Breast epithelium (tissue), 4 donors: ENCODE measurements around the gene KIF6. TPM values are rescaled to one million over a fixed set of nuclear protein-coding genes. Genes with fewer than 3 reads are reported as not detected.
"Not testable (repeated sequence)": the region's sequence is repeated elsewhere in the genome, so short reads cannot be mapped to it uniquely, and the experiment has no call there.

Source experiments
- DNase-seq, 2 donors: peaks; one replicate each; pipeline ENCODE4 v3.0.0-alpha.2; 2019; ENCODE audit warnings: low spot score in 2 of 2
- H3K27ac ChIP-seq, 2 donors: fragments of 200-600 bp; sonication (generic) in 1 of 2; one replicate each; pipeline ENCODE4 v1.5.1; 2016 to 2019; ENCODE audit warnings: mild to moderate bottlenecking in 1 of 2
- H3K27me3 ChIP-seq, 2 donors: fragments of 200-600 bp; sonication (generic) in 1 of 2; one replicate each; pipeline versions ENCODE4 v1.5.1 to v1.6.0; 2017 to 2019; ENCODE audit warnings: control low read depth in 1 of 2, mild to moderate bottlenecking in 1 of 2
- H3K36me3 ChIP-seq: fragments of 200-600 bp; one replicate; pipeline ENCODE4 v1.5.1; 2019
- H3K4me1 ChIP-seq, 2 donors: fragments of 200-600 bp; sonication (generic); one replicate each; pipeline ENCODE4 v1.5.1; 2016 to 2019; ENCODE audit warnings: control low read depth in 1 of 2
- H3K4me3 ChIP-seq, 3 donors: fragments of 200-600 bp; sonication (generic); 1 replicate in 2 of 3; 2 replicates in 1 of 3; pipeline ENCODE4 v1.5.1; 2016 to 2019; ENCODE audit warnings: mild to moderate bottlenecking in 3 of 3, moderate library complexity in 2 of 3
- H3K9me3 ChIP-seq, 2 donors: fragments of 200-600 bp; sonication (generic) in 1 of 2; one replicate each; pipeline ENCODE4 v1.5.1; 2016 to 2019; ENCODE audit warnings: control low read depth in 1 of 2
- POLR2A ChIP-seq: fragments of 450-650 bp; IDR thresholded peaks from one replicate; pipeline ENCODE4 v1.6.1; 2016; ENCODE audit warnings: antibody characterized with exemption, mild to moderate bottlenecking, moderate library complexity
- POLR2AphosphoS5 ChIP-seq, 3 donors: sonication (generic); formaldehyde crosslinking; IDR thresholded peaks; one replicate each; pipeline ENCODE4 v1.6.1; 2017; ENCODE audit warnings: antibody characterized with exemption in 3 of 3
- intact Hi-C: fragments of 100-400 bp; cut with DNase I; formaldehyde crosslinking; loops from one replicate; pipeline ENCODE4 v1.15.1; 2023; ENCODE audit warnings: low total_unique reads
- total RNA-seq, 3 donors: library from RNA; depleted of rRNA; stranded (reverse); fragments of >200 nt; gene quantifications; one replicate each; pipeline ENCODE4 v1.1.0, GENCODE V29; 2016
- TF ChIP-seq, protein P1 (sequence below), 3 donors: fragments of 450-650 bp; IDR thresholded peaks; one replicate each; pipeline ENCODE4 v1.5.1; 2016 to 2017; ENCODE audit warnings: antibody characterized with exemption in 3 of 3, mild to moderate bottlenecking in 3 of 3, moderate library complexity in 3 of 3

KIF6 gene
- total RNA-seq, 3 donors from 2014 or later: under 0.01 to 0.80 (median 0.15) TPM

- Histone ChIP-seq H3K4me1 (peaks cover 0 to 2% of the 10 kb centered on the region in 2 donors), H3K27ac (no peak overlapping the region), H3K36me3 (no peaks in the 10 kb centered on the region), H3K4me3 (no peak overlapping the region), H3K27me3 (no peaks in the 10 kb centered on the region), H3K9me3 (no peaks in the 10 kb centered on the region)
- TF ChIP-seq, protein P1, sequence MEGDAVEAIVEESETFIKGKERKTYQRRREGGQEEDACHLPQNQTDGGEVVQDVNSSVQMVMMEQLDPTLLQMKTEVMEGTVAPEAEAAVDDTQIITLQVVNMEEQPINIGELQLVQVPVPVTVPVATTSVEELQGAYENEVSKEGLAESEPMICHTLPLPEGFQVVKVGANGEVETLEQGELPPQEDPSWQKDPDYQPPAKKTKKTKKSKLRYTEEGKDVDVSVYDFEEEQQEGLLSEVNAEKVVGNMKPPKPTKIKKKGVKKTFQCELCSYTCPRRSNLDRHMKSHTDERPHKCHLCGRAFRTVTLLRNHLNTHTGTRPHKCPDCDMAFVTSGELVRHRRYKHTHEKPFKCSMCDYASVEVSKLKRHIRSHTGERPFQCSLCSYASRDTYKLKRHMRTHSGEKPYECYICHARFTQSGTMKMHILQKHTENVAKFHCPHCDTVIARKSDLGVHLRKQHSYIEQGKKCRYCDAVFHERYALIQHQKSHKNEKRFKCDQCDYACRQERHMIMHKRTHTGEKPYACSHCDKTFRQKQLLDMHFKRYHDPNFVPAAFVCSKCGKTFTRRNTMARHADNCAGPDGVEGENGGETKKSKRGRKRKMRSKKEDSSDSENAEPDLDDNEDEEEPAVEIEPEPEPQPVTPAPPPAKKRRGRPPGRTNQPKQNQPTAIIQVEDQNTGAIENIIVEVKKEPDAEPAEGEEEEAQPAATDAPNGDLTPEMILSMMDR (IDR thresholded peaks at IDR 0.05): no peak
- TF ChIP-seq POLR2A (no peak), POLR2AphosphoS5 (IDR thresholded peaks at IDR 0.05) (no peak)
- intact Hi-C loops: no loop called here
- no peak for DNase-seq
These were observed 231.4 kb downstream of the KIF6 start for GRCh38 chr6:39493777-39494176.

- Histone ChIP-seq H3K27me3 (no peaks in the 10 kb centered on the region), H3K9me3 (no peaks in the 10 kb centered on the region), H3K4me3 (no peak overlapping the region), H3K36me3 (no peaks in the 10 kb centered on the region), H3K4me1 (peaks cover 0 to 2% of the 10 kb centered on the region in 2 donors), H3K27ac (no peak overlapping the region)
- no peak for DNase-seq
- intact Hi-C loops: no loop called here
- TF ChIP-seq POLR2AphosphoS5 (IDR thresholded peaks at IDR 0.05) (no peak), POLR2A (no peak)
- TF ChIP-seq, protein P1 (IDR thresholded peaks at IDR 0.05): no peak
These were observed 232.0 kb downstream of the KIF6 start for GRCh38 chr6:39493174-39493573.

DNA sequence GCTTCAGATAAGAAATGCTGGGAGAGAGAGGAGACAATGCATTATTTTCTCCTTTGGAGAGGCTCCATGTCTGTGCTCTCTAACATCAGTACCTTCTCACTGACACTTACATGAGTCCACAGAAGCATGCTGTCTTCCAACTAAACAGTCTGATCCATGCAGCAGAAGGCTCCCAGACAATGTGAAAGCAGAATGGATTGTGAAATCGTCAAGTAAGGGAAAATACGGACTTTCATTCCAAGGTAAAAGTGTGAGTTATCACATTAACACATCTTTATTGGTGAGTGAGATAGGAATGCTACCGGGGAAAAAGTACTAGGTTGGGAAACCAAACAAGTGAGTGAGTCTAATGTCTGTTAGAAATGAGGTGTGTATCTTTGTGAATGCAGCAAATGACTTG, 235.1 kb downstream of the KIF6 start:
- Histone ChIP-seq H3K9me3 (no peaks in the 10 kb centered on the region), H3K36me3 (no peaks in the 10 kb centered on the region), H3K4me1 (no peaks in the 10 kb centered on the region), H3K27ac (no peak overlapping the region), H3K27me3 (no peaks in the 10 kb centered on the region), H3K4me3 (no peak overlapping the region)
- intact Hi-C loops: no loop called here
- TF ChIP-seq, protein P1 (IDR thresholded peaks at IDR 0.05): no peak
- no peak for TF ChIP-seq POLR2AphosphoS5 (IDR thresholded peaks at IDR 0.05)
- no peak for DNase-seq

GRCh38 chr6:39488255-39488879, 236.8 kb downstream of the KIF6 start:
- Histone ChIP-seq H3K4me3 (no peak overlapping the region), H3K36me3 (no peaks in the 10 kb centered on the region), H3K4me1 (no peaks in the 10 kb centered on the region), H3K27me3 (no peaks in the 10 kb centered on the region), H3K27ac (no peak overlapping the region), H3K9me3 (no peaks in the 10 kb centered on the region)
- DNase-seq: no peak
- intact Hi-C loops: no loop called here
- TF ChIP-seq POLR2A (no peak), POLR2AphosphoS5 (IDR thresholded peaks at IDR 0.05) (no peak)
- TF ChIP-seq, protein P1 (IDR thresholded peaks at IDR 0.05): no peak

GRCh38 chr6:39484276-39484675, 240.9 kb downstream of the KIF6 start:
- Histone ChIP-seq H3K27ac (no peak overlapping the region), H3K27me3 (no peaks in the 10 kb centered on the region), H3K9me3 (no peaks in the 10 kb centered on the region), H3K36me3 (no peaks in the 10 kb centered on the region), H3K4me1 (no peaks in the 10 kb centered on the region), H3K4me3 (no peak overlapping the region)
- no peak for DNase-seq
- intact Hi-C loops: no loop called here
- no peak for TF ChIP-seq POLR2A
- TF ChIP-seq POLR2AphosphoS5 (IDR thresholded peaks at IDR 0.05): no peak
- TF ChIP-seq, protein P1 (IDR thresholded peaks at IDR 0.05): no peak

- DNase-seq, H3K4me1 ChIP-seq, H3K27ac ChIP-seq, H3K4me3 ChIP-seq, intact Hi-C loops, H3K9me3 ChIP-seq, H3K36me3 ChIP-seq, H3K27me3 ChIP-seq: not testable (repeated sequence)
These were observed 245.4 kb downstream of the KIF6 start for GRCh38 chr6:39479819-39480218.
